ENCODE results near the gene OLA1.

DNA sequence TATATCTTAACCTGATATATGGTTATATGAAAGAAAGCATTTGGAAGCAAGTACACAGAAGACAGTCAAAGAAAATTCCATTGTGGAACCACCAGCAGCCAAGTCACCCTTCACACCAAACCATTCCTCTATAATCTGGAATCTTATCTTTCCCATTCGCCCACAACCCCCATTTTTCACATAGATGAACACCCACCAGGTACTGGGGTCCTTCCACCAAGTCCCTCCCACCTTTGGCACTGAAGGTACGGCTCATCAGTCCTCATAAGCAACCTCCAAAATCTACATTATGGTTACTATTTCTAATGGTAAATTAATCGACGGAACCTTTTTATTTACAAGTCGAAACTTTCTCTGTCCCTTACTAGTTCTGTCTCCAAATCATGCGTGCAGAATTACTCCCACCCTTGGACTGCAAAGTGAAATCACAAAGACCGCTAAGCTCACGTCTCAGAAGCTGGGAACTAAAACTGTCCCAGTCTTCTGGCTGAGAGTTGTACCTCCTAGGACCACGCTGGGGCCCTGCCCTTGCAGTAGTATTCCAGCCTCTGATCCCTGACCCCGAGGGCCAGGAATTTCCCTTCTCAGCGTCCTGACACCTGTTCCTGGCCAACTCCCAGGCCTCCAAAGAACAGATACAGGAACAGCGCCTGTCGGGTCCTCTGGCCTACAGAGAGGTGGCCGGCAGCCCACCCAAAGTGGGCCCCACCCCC lies 702 bp downstream of the OLA1 start:
- TF ChIP-seq TCF12 (IDR thresholded peaks at IDR 0.05; ENCODE audit: low read depth) = 0 out of 2 replicates have a peak, but pooled peaks have one; percentile 22
- no peak for TF ChIP-seq TEAD4 (IDR thresholded peaks at IDR 0.05)
- TF ChIP-seq YY1 (IDR thresholded peaks at IDR 0.05; ENCODE audit: low read depth) = no peak
- TF ChIP-seq, protein P1, sequence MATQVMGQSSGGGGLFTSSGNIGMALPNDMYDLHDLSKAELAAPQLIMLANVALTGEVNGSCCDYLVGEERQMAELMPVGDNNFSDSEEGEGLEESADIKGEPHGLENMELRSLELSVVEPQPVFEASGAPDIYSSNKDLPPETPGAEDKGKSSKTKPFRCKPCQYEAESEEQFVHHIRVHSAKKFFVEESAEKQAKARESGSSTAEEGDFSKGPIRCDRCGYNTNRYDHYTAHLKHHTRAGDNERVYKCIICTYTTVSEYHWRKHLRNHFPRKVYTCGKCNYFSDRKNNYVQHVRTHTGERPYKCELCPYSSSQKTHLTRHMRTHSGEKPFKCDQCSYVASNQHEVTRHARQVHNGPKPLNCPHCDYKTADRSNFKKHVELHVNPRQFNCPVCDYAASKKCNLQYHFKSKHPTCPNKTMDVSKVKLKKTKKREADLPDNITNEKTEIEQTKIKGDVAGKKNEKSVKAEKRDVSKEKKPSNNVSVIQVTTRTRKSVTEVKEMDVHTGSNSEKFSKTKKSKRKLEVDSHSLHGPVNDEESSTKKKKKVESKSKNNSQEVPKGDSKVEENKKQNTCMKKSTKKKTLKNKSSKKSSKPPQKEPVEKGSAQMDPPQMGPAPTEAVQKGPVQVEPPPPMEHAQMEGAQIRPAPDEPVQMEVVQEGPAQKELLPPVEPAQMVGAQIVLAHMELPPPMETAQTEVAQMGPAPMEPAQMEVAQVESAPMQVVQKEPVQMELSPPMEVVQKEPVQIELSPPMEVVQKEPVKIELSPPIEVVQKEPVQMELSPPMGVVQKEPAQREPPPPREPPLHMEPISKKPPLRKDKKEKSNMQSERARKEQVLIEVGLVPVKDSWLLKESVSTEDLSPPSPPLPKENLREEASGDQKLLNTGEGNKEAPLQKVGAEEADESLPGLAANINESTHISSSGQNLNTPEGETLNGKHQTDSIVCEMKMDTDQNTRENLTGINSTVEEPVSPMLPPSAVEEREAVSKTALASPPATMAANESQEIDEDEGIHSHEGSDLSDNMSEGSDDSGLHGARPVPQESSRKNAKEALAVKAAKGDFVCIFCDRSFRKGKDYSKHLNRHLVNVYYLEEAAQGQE (IDR thresholded peaks at IDR 0.05; ENCODE audit: low read depth) = no peak
- no peak for TF ChIP-seq EP300 (IDR thresholded peaks at IDR 0.05; ENCODE audit: borderline replicate concordance)
- TF ChIP-seq FOXM1 (IDR thresholded peaks at IDR 0.05; ENCODE audit: borderline replicate concordance, low read depth) = no peak
- no peak for TF ChIP-seq RAD21 (IDR thresholded peaks at IDR 0.05; ENCODE audit: low read depth)
- no peak for TF ChIP-seq EGR1 (IDR thresholded peaks at IDR 0.05)
- TF ChIP-seq, protein P2, sequence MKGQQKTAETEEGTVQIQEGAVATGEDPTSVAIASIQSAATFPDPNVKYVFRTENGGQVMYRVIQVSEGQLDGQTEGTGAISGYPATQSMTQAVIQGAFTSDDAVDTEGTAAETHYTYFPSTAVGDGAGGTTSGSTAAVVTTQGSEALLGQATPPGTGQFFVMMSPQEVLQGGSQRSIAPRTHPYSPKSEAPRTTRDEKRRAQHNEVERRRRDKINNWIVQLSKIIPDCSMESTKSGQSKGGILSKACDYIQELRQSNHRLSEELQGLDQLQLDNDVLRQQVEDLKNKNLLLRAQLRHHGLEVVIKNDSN (IDR thresholded peaks at IDR 0.05) = no peak
